GM08714 (cell line): ENCODE results near the gene MAN1C1.
"Not testable (repeated sequence)": the region's sequence is repeated elsewhere in the genome, so short reads cannot be mapped to it uniquely, and the experiment has no call there.

Experiments
- H3K4me3 ChIP-seq: fragments of 200-500 bp; sonication (Bioruptor generic); 2 replicates; pipeline ENCODE4 v1.5.1; 2014; ENCODE audit warnings: mild to moderate bottlenecking, low read length, inconsistent platforms
- ZNF274 ChIP-seq: IDR thresholded peaks from 2 replicates; pipeline ENCODE4 v1.6.1; 2012; ENCODE audit warnings: mild to moderate bottlenecking, low read depth, low read length

Gene MAN1C1

GRCh38 chr1:25729790-25730644 lies 113.4 kb downstream of the MAN1C1 start:
- no peak overlapping the region for H3K4me3 ChIP-seq
- no peak for TF ChIP-seq ZNF274

GRCh38 chr1:25731148-25731547 lies 114.6 kb downstream of the MAN1C1 start:
- TF ChIP-seq ZNF274 = no peak
- no peak overlapping the region for H3K4me3 ChIP-seq

GRCh38 chr1:25731626-25732370 lies 115.2 kb downstream of the MAN1C1 start:
- no peak for TF ChIP-seq ZNF274

GRCh38 chr1:25732821-25733220 lies 116.2 kb downstream of the MAN1C1 start:
- no peak for TF ChIP-seq ZNF274

More at GRCh38 chr1:25731626-25732370, 115.2 kb downstream of the MAN1C1 start:
- H3K4me3 ChIP-seq = no peak overlapping the region

GRCh38 chr1:25733271-25733670 lies 116.7 kb downstream of the MAN1C1 start:
- TF ChIP-seq ZNF274 = no peak
- no peak overlapping the region for H3K4me3 ChIP-seq

More at GRCh38 chr1:25732821-25733220, 116.2 kb downstream of the MAN1C1 start:
- H3K4me3 ChIP-seq = no peak overlapping the region

- not testable (repeated sequence) for H3K4me3 ChIP-seq
These were observed 118.4 kb downstream of the MAN1C1 start for GRCh38 chr1:25734991-25735390.

- TF ChIP-seq ZNF274 = no peak
- H3K4me3 ChIP-seq = no peak overlapping the region
These were observed 119.5 kb downstream of the MAN1C1 start for GRCh38 chr1:25735956-25736529.

- TF ChIP-seq ZNF274 = no peak
- no peak overlapping the region for H3K4me3 ChIP-seq
These were observed 120.5 kb downstream of the MAN1C1 start for GRCh38 chr1:25737130-25737529.

- no peak overlapping the region for H3K4me3 ChIP-seq
- TF ChIP-seq ZNF274 = no peak
These were observed 121.9 kb downstream of the MAN1C1 start for GRCh38 chr1:25738499-25738898.

GRCh38 chr1:25739341-25739740 lies 122.8 kb downstream of the MAN1C1 start:
- H3K4me3 ChIP-seq = no peak overlapping the region
- no peak for TF ChIP-seq ZNF274

- no peak overlapping the region for H3K4me3 ChIP-seq
- no peak for TF ChIP-seq ZNF274
These were observed 123.5 kb downstream of the MAN1C1 start for GRCh38 chr1:25740071-25740470.

- no peak for TF ChIP-seq ZNF274
- H3K4me3 ChIP-seq = no peak overlapping the region
These were observed 125.7 kb downstream of the MAN1C1 start for GRCh38 chr1:25742316-25742715.

GRCh38 chr1:25743164-25744139 lies 126.9 kb downstream of the MAN1C1 start:
- no peak for TF ChIP-seq ZNF274
- H3K4me3 ChIP-seq = no peak overlapping the region
